Neural progenitor cell (in vitro differentiated cells): ENCODE measurements around the gene PATE4. TPM values are rescaled to one million over a fixed set of nuclear protein-coding genes. Genes with fewer than 3 reads are reported as not detected.

Source experiments
- DNase-seq: peaks from one replicate; pipeline ENCODE4 v3.0.0-alpha.2; 2016; ENCODE audit warnings: low spot score
- H2AFZ ChIP-seq: fragments of 200-600 bp; sonication (generic); replicated peaks from 2 replicates; pipeline ENCODE4 v1.6.1; 2016; ENCODE audit warnings: antibody characterized with exemption
- H3F3A ChIP-seq: fragments of 200-600 bp; sonication (generic); 2 replicates; pipeline ENCODE4 v1.6.1; 2016; ENCODE audit warnings: antibody characterized with exemption, low read depth
- H3K27ac ChIP-seq: fragments of 200-600 bp; sonication (generic); 2 replicates; pipeline ENCODE4 v1.5.1; 2016; ENCODE audit warnings: mild to moderate bottlenecking
- H3K27me3 ChIP-seq: fragments of 200-600 bp; sonication (generic); 2 replicates; pipeline ENCODE4 v1.6.1; 2016; ENCODE audit warnings: mild to moderate bottlenecking, moderate library complexity
- H3K36me3 ChIP-seq: fragments of 200-600 bp; sonication (generic); 2 replicates; pipeline ENCODE4 v1.5.1; 2016
- H3K4me1 ChIP-seq: fragments of 200-600 bp; sonication (generic); 2 replicates; pipeline ENCODE4 v1.6.1; 2016; ENCODE audit warnings: mixed run types
- H3K4me2 ChIP-seq: fragments of 200-600 bp; sonication (generic); 2 replicates; pipeline ENCODE4 v1.6.1; 2016
- H3K4me3 ChIP-seq: fragments of 200-600 bp; sonication (generic); 2 replicates; pipeline ENCODE4 v1.5.1; 2016
- H3K79me2 ChIP-seq: fragments of 200-600 bp; sonication (generic); 2 replicates; pipeline ENCODE4 v1.6.1; 2016; ENCODE audit warnings: low read depth
- H3K9ac ChIP-seq: fragments of 200-600 bp; sonication (generic); 2 replicates; pipeline ENCODE4 v1.6.1; 2016
- H3K9me3 ChIP-seq: fragments of 200-600 bp; sonication (generic); 2 replicates; pipeline ENCODE4 v1.5.1; 2016; ENCODE audit warnings: low read depth
- H4K20me1 ChIP-seq: fragments of 200-600 bp; sonication (generic); 2 replicates; pipeline ENCODE4 v1.6.1; 2016; ENCODE audit warnings: low read depth
- H3K27ac Mint-ChIP-seq: 3 replicates; pipeline ENCODE4 v1.8.0; 2021; ENCODE audit warnings: mixed read lengths
- H3K27me3 Mint-ChIP-seq: 2 replicates; pipeline ENCODE4 v1.8.0; 2022; ENCODE audit warnings: low read depth, mild to moderate bottlenecking, inconsistent platforms, moderate library complexity, mixed read lengths; ENCODE audit not compliant: insufficient read depth
- H3K36me3 Mint-ChIP-seq: 3 replicates; pipeline ENCODE4 v1.8.0; 2021; ENCODE audit warnings: mixed read lengths
- H3K4me1 Mint-ChIP-seq: 3 replicates; pipeline ENCODE4 v1.8.0; 2021; ENCODE audit warnings: mixed read lengths
- H3K4me3 Mint-ChIP-seq: 3 replicates; pipeline ENCODE4 v1.8.0; 2021; ENCODE audit warnings: mild to moderate bottlenecking, moderate library complexity, mixed read lengths
- H3K9me3 Mint-ChIP-seq: 3 replicates; pipeline ENCODE4 v1.8.0; 2020; ENCODE audit warnings: mixed read lengths
- EZH2 ChIP-seq: fragments of 200-600 bp; sonication (generic); IDR thresholded peaks from 2 replicates; pipeline ENCODE4 v1.6.1; 2017; ENCODE audit warnings: antibody characterized with exemption, mild to moderate bottlenecking, moderate library complexity
- EZH2phosphoT487 ChIP-seq: fragments of 200-600 bp; sonication (generic); IDR thresholded peaks from 2 replicates; pipeline ENCODE4 v1.6.1; 2017; ENCODE audit warnings: antibody characterized with exemption
- total RNA-seq: library from RNA; depleted of rRNA; stranded (reverse); fragments of >200 nt; gene quantifications from 2 replicates; pipeline ENCODE4 v1.2.3, GENCODE V29; 2015; ENCODE audit warnings: low replicate concordance
- TF ChIP-seq, protein P1 (sequence below): fragments of 200-600 bp; sonication (generic); IDR thresholded peaks from 2 replicates; pipeline ENCODE4 v1.5.1; 2017; ENCODE audit warnings: antibody characterized with exemption, mild to moderate bottlenecking

PATE4 gene
- total RNA-seq, 1 donor from 2014 or later, result not detected

DNA sequence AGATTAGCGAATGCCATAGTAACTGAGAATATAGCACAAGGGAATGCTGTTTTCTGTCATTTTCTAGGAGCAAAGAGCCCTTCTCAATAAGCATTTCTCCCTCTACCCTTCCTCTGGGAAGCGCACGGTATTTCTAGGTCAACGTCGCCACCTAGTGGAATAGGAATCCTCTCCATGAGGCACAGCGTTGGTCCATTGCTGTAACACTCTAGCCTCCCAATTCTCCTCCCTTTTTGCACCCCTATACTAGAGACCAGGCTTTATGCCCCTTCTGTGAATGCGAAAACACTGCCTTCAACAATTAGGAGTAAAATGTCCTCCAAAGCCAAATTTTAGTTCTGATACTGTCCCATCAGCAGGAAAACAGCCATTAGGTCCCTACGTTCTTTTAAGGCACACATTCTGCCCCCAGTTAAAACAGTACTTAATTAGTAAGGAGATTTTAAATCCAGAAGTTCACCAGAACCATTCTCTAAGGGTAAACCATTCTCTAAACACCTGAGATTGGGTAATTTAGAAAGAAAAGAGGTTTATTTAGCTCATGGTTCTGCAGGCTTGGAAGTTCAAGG is 41.5 kb downstream of the PATE4 start:
- Histone ChIP-seq H3K27me3 (peaks cover 12% of the 10 kb centered on the region), H3K4me1 (no peaks in the 10 kb centered on the region), H3K9ac (no peak overlapping the region), H3K79me2 (no peaks in the 10 kb centered on the region), H3K27ac (no peak overlapping the region), H3F3A (no peaks in the 10 kb centered on the region), H4K20me1 (no peaks in the 10 kb centered on the region), H3K9me3 (no peaks in the 10 kb centered on the region), H3K4me2 (peak overlapping the region; percentile 65), H3K4me3 (peak overlapping the region; percentile 33), H2AFZ (no peak overlapping the region), H3K36me3 (no peaks in the 10 kb centered on the region)
- Mint-ChIP-seq H3K27me3 (peaks cover 5% of the 10 kb centered on the region), H3K4me3 (no peak overlapping the region), H3K27ac (no peak overlapping the region), H3K36me3 (no peaks in the 10 kb centered on the region), H3K4me1 (peaks cover 2% of the 10 kb centered on the region), H3K9me3 (no peaks in the 10 kb centered on the region)
- TF ChIP-seq EZH2 (no peak), EZH2phosphoT487 (no peak)
- TF ChIP-seq, protein P1, sequence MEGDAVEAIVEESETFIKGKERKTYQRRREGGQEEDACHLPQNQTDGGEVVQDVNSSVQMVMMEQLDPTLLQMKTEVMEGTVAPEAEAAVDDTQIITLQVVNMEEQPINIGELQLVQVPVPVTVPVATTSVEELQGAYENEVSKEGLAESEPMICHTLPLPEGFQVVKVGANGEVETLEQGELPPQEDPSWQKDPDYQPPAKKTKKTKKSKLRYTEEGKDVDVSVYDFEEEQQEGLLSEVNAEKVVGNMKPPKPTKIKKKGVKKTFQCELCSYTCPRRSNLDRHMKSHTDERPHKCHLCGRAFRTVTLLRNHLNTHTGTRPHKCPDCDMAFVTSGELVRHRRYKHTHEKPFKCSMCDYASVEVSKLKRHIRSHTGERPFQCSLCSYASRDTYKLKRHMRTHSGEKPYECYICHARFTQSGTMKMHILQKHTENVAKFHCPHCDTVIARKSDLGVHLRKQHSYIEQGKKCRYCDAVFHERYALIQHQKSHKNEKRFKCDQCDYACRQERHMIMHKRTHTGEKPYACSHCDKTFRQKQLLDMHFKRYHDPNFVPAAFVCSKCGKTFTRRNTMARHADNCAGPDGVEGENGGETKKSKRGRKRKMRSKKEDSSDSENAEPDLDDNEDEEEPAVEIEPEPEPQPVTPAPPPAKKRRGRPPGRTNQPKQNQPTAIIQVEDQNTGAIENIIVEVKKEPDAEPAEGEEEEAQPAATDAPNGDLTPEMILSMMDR, result peak; percentile 84
- DNase-seq, result peak; percentile 89

DNA sequence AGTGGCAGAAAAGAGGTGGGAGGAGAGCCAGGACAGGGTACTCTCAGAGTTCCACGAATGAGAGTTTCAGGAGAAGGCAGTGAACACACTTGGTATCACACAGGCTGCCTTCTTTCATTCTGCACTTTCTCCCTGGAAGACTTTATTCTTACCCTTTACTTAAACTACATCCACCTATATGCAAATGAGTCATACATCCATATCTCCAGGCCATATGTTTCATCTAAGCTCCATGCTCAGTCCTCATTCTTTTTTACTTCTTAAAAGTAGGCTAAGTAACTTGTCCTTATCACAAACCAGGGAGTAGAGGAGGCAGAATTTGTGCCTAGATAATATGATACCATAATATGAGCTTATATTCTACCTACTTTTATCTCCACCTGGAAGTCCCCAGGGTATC is 48.2 kb downstream of the PATE4 start:
- Histone ChIP-seq H4K20me1 (no peaks in the 10 kb centered on the region), H3K4me3 (no peak overlapping the region), H3K27ac (no peak overlapping the region), H3K9ac (no peak overlapping the region), H3K79me2 (no peaks in the 10 kb centered on the region), H3K27me3 (peaks cover 12% of the 10 kb centered on the region), H2AFZ (no peak overlapping the region), H3K36me3 (no peaks in the 10 kb centered on the region), H3K9me3 (no peaks in the 10 kb centered on the region), H3F3A (no peaks in the 10 kb centered on the region), H3K4me2 (no peak overlapping the region), H3K4me1 (no peaks in the 10 kb centered on the region)
- Mint-ChIP-seq H3K27me3 (peaks cover 3% of the 10 kb centered on the region), H3K36me3 (no peaks in the 10 kb centered on the region), H3K9me3 (peaks cover 2% of the 10 kb centered on the region), H3K4me1 (no peaks in the 10 kb centered on the region), H3K4me3 (no peak overlapping the region), H3K27ac (no peak overlapping the region)
- DNase-seq, result no peak
- TF ChIP-seq EZH2phosphoT487 (no peak), EZH2 (no peak)
- TF ChIP-seq, protein P1, result no peak

DNA sequence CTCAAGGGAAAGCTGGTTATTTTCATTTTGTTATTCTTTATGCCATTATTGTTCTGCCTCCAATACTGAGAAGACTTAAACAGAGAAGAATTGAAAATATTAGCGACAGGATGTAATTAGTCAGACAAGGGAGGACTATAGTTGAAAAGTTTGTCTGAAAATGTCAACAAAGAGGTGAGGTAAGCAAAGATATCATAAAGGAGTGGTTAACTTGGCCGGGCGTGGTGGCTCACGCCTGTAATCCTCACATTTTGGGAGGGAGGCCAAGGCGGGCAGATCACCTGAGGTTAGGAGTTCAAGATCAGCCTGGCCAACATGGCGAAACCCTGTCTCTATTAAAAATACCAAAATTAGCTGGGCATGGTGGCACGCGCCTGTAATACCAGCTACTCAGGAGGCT is 50.3 kb downstream of the PATE4 start:
- Mint-ChIP-seq H3K27me3 (peaks cover 10% of the 10 kb centered on the region), H3K9me3 (peaks cover 10% of the 10 kb centered on the region), H3K4me1 (peaks cover 5% of the 10 kb centered on the region), H3K27ac (no peak overlapping the region), H3K4me3 (no peak overlapping the region), H3K36me3 (peaks cover 1% of the 10 kb centered on the region)
- Histone ChIP-seq H3K27ac (no peak overlapping the region), H3K4me2 (no peak overlapping the region), H2AFZ (no peak overlapping the region), H3K4me1 (no peaks in the 10 kb centered on the region), H3K36me3 (no peaks in the 10 kb centered on the region), H3K9ac (no peak overlapping the region), H3F3A (peaks cover 14% of the 10 kb centered on the region), H3K27me3 (peaks cover 12% of the 10 kb centered on the region), H3K4me3 (no peak overlapping the region), H3K9me3 (no peaks in the 10 kb centered on the region), H4K20me1 (no peaks in the 10 kb centered on the region), H3K79me2 (no peaks in the 10 kb centered on the region)
- DNase-seq, result no peak
- TF ChIP-seq, protein P1, result no peak
- TF ChIP-seq EZH2phosphoT487 (no peak), EZH2 (no peak)
